GM12873 (cell line): Measurements from ENCODE around the gene SLC25A13.

Source experiments
- TF ChIP-seq, protein P1 (sequence below): IDR thresholded peaks from 2 replicates; pipeline ENCODE4 v1.5.1; 2012; ENCODE audit warnings: low read depth, mild to moderate bottlenecking, moderate library complexity, low read length, control low read depth; ENCODE audit not compliant: insufficient read depth; ENCODE audit errors: missing control alignments

SLC25A13 gene

DNA sequence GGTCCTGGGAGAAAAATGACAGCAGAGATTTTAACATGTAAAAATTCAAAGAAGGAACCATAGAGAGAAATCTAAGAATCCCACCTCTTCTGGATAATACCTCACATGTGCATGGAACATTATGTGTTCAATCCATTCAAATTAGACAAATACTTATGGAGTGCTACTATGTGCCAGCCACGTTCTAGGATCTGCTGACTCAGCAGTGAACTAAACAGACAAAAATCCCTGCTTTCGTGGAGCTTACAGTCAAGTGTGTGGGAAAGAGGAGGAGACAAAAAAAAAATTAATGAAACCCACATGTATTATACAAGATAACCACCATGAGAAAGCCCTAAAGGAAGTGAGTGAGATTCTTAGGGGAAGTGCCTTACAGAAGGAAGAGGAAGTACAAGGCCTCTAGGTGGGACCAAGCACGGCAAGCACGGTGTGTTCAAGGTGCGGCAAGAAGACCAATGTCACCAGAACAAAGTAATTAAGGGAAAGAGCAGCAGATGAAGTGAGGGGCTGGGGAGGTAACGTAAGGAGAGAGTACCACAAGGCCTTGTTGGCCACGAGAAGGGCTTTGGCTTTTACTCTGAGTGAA lies 71.0 kb downstream of the SLC25A13 start:
- TF ChIP-seq, protein P1, sequence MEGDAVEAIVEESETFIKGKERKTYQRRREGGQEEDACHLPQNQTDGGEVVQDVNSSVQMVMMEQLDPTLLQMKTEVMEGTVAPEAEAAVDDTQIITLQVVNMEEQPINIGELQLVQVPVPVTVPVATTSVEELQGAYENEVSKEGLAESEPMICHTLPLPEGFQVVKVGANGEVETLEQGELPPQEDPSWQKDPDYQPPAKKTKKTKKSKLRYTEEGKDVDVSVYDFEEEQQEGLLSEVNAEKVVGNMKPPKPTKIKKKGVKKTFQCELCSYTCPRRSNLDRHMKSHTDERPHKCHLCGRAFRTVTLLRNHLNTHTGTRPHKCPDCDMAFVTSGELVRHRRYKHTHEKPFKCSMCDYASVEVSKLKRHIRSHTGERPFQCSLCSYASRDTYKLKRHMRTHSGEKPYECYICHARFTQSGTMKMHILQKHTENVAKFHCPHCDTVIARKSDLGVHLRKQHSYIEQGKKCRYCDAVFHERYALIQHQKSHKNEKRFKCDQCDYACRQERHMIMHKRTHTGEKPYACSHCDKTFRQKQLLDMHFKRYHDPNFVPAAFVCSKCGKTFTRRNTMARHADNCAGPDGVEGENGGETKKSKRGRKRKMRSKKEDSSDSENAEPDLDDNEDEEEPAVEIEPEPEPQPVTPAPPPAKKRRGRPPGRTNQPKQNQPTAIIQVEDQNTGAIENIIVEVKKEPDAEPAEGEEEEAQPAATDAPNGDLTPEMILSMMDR: no peak

DNA sequence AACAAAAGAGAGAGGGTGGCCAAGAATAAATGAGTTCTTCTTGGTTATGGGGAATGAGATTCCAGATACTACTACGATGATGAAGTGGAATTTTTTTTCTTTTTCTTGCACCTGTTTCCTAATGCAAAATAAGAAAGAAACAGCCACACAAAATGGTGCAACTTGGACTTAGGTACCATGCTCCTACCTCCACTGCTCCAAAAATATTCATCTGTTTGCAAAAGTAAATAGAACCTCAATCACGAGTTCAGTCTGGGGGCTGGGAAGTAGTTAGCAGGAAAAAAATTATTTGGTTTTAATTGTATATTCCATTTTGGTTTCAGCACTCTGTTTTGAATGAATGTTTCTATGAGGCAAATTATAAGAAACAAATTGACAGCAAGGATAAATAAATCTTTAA lies 73.5 kb downstream of the SLC25A13 start:
- TF ChIP-seq, protein P1: no peak

GRCh38 chr7:96246919-96247318 lies 75.0 kb downstream of the SLC25A13 start:
- TF ChIP-seq, protein P1: no peak

DNA sequence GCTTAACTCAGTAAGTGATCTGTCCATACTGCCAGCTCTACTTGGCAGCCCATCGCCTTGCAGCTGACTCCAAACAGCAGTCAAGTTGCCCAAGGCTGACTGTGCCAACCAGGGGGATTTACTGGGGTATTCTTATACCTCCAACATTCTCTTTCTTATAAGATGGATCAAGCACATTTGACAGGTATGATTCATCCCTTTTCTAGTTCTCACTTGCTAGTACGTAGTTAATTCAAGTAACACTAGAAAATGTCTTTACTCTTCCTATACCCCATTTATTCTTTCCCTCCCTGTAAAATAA lies 77.0 kb downstream of the SLC25A13 start:
- TF ChIP-seq, protein P1: no peak

DNA sequence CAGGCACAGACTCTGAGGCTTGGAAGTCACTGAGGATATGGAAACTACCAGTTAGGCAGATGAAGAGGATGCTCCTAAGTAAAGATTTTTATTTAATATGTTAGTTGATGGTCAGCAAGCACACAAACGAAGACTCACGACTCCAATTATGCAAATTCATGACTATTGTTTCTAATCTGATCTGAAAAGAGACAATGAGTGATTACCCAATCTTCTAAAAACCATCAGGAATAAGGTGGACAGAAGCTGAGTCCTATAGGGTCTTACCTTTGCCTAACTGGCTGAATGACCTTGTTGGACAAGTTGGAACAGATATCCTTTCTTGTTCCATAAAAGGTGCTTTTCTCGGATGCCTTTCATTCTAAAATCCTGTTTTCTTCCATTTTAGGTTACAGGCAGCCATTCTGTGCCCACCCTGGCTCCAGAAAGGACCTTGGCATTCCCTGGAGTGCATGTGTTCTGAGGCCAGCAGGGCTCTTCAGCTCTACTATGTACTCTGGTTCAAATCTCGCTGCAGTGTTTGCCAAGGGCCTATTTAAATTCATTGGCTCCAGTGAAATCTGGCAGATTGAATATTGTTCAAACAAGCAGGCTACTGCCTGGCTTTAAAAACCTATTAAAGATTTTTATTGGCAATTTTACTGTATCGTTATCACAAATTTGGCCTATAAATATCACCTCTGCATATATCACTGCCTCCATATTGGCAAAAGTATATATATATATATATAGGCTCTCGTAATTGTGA lies 77.5 kb downstream of the SLC25A13 start:
- TF ChIP-seq, protein P1: no peak

DNA sequence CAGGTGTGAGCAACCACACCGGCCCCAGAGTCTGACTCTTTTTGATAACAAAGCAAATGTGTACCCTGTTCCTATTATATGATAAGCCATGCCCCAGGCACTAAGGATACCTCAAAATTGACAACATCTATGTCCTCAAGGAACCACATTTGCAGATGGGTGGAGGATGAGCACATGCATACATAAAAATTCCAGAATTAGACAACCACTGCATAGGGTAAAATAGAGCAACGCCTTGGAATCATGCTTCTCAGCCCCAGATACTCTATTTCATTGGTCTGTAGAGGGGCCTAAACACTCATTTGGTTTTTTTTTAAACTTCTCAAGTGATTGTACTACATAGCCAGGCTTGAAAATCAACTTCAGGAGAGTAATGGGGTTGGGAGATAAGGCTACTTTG lies 78.7 kb downstream of the SLC25A13 start:
- TF ChIP-seq, protein P1: no peak

DNA sequence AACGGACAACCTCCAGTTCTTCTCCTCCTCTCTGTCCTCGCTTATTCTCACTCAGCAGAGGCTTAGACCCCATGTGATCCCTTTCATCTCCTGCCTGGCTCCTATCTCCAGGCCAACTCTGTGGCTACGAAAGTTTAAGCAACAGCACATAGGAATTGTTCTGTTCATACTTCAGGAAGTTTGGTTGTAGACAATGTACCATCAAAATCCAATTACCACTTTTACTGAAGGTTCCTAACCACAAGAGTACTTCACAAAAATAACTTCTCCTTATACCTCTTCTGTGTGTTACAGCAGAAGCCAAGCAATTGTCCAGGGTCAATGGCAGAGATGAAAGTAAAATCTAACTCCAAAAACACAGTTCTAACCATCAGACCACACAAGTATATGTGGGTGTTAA lies 80.0 kb downstream of the SLC25A13 start:
- TF ChIP-seq, protein P1: no peak
